Measurements from ENCODE around the gene SIK1.
A peak's percentile ranks its signal among the peaks of the same experiment; 100 is the strongest.

SIK1 gene

GRCh38 chr21:43365611-43366426 lies 61.1 kb downstream of the SIK1 start:
- no peak for DNase-seq

GRCh38 chr21:43364851-43365424 lies 62.0 kb downstream of the SIK1 start:
- DNase-seq: peak; percentile 19
